G401 (cell line): ENCODE measurements around the gene HSD17B10. TPM values are rescaled to one million over a fixed set of nuclear protein-coding genes. Genes with fewer than 3 reads are reported as not detected.
A peak's percentile ranks its signal among the peaks of the same experiment; 100 is the strongest.
"Not testable (repeated sequence)": the region's sequence is repeated elsewhere in the genome, so short reads cannot be mapped to it uniquely, and the experiment has no call there.

Experiments
- DNase-seq: peaks from one replicate; pipeline ENCODE4 v3.0.0-alpha.2; 2015; ENCODE audit warnings: low spot score
- in situ Hi-C: cut with HindIII; loops from 2 replicates; pipeline ENCODE4 v1.10.0; 2016; ENCODE audit warnings: low sequenced_read_pairs, mixed read lengths
- total RNA-seq: library from RNA; depleted of rRNA; stranded (reverse); fragments of >200 nt; shearing (Covaris generic); gene quantifications from 2 replicates; pipeline ENCODE4 v1.2.3, GENCODE V29; 2014; rRNA removed

HSD17B10 gene
- total RNA-seq: 190 and 203 TPM in 2 replicates

DNA sequence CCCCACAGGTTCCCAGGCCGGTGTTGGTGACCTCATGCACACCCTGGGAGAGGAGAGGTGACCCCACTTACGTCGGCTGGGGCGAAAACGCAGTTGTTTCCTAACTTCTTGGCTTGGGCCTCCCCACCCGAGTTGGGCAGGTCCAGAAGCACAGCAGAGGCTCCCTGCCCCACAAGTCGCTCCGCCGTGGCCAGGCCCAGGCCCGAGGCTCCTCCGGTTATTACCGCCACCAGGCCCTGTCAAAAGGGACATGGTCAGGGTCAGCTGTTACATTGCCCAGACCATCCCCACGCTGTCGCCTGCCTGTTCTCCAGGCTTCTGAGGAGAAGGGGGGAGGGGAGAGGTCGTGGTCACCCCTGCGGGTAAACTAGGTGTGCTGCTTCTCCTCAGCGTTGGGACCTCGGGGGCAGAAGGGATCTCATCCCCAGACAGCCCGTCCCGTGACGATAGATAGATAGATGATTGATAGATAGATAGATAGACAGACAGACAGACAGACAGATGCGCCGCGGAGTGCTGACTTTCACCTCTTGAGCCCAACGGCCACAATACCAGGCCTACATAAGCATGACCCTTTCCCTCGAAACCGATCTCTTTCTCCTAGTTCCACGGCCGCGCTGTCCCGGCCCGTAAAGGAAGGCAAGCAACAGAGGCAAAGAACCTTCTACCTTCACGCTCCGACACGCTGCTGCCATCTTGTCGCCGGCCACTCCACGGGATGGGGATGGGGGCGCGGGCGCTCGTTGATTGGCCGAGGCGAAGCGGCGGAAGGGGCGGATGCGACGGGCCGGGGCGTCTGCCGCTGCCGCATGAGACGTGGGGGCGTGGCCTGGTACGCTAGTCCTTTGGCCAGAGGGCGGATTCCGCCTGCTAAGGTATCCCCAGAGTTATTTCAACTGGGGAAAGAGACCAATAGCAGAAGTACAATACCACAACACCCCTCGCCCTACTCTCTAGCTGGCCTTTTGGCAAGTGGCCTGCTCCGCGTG, at the start of gene HSD17B10:
HSD17B10 (minus strand) TSS at position 720 of the 989 bp plus-strand sequence; CDS start at position 695, 25 bp downstream.
- in situ Hi-C loops: no loop called here
- DNase-seq: peak; percentile 87

- peak; percentile 20 for DNase-seq
- in situ Hi-C loops: no loop called here
Measured at GRCh38 chrX:53483416-53483815, 49.2 kb upstream of the HSD17B10 start.

GRCh38 chrX:53481816-53482465, 47.8 kb upstream of the HSD17B10 start:
- in situ Hi-C loops: no loop called here
- peak; percentile 82 for DNase-seq

DNA sequence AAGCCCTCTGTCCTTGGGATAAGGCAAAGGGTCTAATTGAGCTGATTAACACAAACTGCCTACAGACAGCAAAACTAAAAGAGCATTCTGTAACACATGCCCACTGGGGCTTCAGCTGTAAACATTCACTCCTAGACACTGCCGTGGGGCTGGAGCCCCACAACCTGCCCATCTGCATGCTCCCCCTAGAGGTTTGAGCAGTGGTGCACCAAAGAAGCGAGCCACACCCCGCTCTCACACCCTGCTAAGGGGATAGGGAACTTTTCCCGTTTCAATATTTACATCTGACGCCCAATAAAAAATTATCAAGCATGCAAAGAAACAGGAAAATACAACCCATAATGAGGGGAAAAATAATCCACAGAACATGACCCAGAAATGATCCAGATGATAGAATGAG, 46.9 kb upstream of the HSD17B10 start:
- in situ Hi-C loops: no loop called here
- no peak for DNase-seq

- DNase-seq: no peak
- in situ Hi-C loops: no loop called here
Measured at GRCh38 chrX:53479301-53479700, 45.1 kb upstream of the HSD17B10 start.

DNA sequence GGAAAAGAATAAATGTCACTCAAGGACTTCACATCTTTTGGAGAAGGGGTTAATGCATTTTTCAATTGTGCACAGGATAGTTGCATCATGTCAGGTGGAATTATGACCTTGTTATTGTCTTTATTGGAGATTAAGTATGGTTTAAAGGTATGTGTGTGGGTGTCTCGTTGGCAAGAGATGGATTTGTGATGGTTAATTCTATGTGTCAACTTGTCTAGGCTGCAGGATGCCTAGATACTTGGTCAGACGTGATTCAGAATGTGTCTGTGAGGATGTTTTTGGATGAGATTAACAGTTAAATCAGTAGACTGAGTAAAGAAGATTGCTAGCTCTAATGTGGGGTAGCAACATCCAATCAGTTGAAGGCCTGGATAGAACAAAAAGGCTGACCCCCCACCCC, 42.2 kb upstream of the HSD17B10 start:
- in situ Hi-C loops: no loop called here
- DNase-seq: no peak

DNA sequence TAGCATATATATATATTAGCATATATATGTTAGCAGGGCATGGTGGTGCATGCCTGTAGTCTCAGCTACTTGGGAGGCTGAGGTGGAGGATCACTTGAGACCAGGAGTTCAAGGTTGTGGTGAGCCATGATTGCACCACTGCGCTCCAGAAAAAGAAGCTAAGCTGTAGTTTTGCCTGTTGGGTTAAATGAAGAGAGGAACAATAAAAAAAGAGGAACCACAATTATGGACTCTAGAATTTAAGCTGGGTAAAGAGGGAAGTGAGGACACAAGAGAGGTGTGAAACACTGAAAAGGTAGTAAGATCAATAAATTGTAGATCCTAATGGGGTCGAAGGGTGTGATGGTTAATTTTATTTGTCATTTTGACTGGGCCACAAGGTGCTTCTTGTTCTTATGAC, 40.5 kb upstream of the HSD17B10 start:
- in situ Hi-C loops: no loop called here
- no peak for DNase-seq

- in situ Hi-C loops: no loop called here
- no peak for DNase-seq
Measured at GRCh38 chrX:53471346-53471745, 37.2 kb upstream of the HSD17B10 start.

GRCh38 chrX:53468659-53469058, 34.5 kb upstream of the HSD17B10 start:
- DNase-seq, in situ Hi-C loops: not testable (repeated sequence)

DNA sequence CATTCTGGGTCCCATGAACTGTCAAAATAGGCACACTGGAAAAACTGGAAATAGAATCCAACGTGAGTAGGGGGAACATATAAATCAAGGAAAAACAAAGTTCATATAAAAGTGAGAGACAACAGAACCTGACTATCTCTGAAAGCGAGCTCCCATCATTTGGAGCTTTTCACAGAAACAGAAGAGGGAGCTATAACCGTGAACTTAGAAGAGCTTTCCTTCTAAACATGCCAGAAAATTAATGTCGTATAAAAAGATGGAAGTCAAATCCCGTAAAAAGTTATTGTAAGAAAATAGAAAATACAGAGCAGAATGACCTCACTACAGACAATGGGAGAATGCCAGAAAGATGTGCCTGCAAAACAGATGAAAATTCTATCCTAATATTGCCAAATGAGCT, 23.9 kb upstream of the HSD17B10 start:
- DNase-seq: no peak
- in situ Hi-C loops: no loop called here

- DNase-seq: no peak
- in situ Hi-C loops: no loop called here
Measured at GRCh38 chrX:53456254-53456653, 22.1 kb upstream of the HSD17B10 start.

DNA sequence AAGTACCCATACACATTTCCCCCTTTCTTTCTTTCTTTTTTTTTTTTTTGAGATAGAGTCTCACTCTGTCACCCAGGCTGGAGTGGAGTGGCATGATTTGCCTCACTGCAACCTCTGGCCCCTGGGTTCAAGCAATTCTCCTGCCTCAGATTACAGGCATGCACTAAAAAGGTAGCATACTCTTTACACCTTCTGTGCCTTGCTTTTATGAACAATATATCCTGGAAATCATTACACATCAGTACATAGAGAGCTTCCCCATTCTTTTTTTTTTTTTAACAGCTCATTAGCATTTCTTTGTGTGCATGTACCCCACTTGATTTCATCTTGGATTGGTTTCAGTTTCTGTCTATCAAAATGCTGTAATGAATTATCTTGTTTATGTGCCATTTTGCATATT, 18.6 kb upstream of the HSD17B10 start:
- DNase-seq: no peak
- in situ Hi-C loops: no loop called here

- in situ Hi-C loops: no loop called here
- DNase-seq: no peak
Measured at GRCh38 chrX:53449632-53450031, 15.5 kb upstream of the HSD17B10 start.

- in situ Hi-C loops: no loop called here
- no peak for DNase-seq
Measured at GRCh38 chrX:53447441-53447840, 13.3 kb upstream of the HSD17B10 start.

- peak; percentile 56 for DNase-seq
Measured at GRCh38 chrX:53445977-53446376, 11.8 kb upstream of the HSD17B10 start.

DNA sequence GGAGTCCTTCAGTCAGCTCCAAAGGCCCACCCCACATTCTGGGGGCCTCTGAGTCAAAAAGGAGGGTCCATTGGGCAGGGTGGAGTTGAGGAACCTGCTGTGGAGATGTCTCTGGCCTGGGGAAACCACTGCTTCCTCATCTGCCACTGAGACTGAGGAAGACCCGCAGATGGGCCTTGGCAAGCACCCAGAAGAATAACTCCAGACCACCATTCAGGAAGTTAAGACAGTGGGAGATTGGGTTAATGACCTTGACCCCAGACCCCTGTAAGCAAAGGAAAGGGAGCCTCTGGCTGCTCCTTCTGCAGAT, 8.1 kb upstream of the HSD17B10 start:
- in situ Hi-C loops: no loop called here
- no peak for DNase-seq

More at GRCh38 chrX:53445977-53446376, 11.8 kb upstream of the HSD17B10 start:
- in situ Hi-C loops: no loop called here

GRCh38 chrX:53441531-53442321, 7.6 kb upstream of the HSD17B10 start:
- in situ Hi-C loops: no loop called here

DNA sequence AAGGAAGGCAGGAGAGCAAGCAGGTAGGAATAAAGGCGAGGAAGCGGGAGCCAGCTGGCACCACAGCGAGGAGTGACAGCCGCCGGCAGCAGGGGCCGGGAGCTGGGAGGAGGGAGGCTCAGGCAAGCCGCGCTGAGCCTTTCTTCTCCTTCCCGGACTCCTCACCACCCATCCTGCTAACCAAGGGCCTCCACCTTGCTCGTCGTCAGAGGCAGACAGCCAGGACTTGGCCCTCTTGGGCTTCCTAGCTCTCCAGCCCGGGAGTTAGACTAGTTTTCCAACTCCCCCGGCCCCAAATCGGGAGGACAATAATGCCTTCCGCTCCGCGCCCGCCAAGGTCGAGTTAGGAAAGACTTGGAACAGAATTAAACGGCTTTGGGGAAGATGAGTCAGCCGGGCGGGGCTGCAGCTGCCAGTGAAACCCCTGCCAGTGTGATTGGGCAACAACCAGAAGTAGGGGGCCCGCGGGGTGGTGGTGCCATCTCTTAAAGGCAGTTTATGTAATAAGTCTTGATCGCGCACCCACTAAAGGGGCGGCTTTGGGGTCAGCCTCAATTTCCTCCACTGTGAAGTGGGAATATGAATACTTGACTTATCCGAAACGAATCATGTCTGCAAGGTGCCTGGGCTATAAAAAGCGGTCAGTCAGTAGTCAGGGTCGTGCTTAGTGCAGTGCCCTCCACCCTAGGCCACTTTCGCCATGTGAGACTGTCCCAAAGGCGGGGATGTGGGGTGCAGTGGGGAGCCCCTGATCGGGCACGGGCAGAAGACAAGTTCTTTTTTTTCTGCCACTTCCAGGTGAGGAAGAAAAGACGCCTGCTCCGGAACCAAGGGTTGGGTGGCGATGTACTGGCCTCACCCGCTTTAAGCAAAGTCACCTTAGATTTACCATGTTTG, 6.7 kb upstream of the HSD17B10 start:
- in situ Hi-C loops: no loop called here
- peak; percentile 74 for DNase-seq

More at GRCh38 chrX:53441531-53442321, 7.6 kb upstream of the HSD17B10 start:
- peak; percentile 86 for DNase-seq

- DNase-seq: no peak
- in situ Hi-C loops: no loop called here
Measured at GRCh38 chrX:53440101-53440500, 5.9 kb upstream of the HSD17B10 start.
